ENCODE results near the gene KCTD21.

Gene KCTD21

DNA sequence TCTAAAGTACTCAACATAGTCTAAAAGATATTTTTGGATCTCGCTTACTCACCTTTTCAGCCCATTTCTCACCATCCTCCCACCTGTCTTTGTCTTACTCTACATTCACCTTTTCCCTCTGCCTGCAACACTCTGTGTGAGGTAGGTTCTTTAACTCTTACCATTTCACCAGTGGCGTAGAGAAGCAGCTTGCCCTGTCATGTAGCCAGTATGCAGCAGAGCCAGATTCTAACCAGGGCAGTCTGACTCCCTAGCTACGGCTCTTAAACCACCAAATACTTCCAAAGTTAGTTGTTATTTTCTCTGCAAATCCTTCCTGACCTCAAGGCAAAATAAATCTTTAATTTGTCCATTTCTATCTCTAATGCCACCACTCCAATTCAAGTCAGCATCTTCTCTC is 56.5 kb downstream of the KCTD21 start:
- Histone ChIP-seq H3K9me3 (ENCODE audit: insufficient read depth, low read depth, low read length) (no peaks in the 10 kb centered on the region), H3K9ac (ENCODE audit: low read depth, low read length) (no peak overlapping the region), H3K4me1 (ENCODE audit: insufficient read depth, low read length) (no peaks in the 10 kb centered on the region), H3K4me3 (ENCODE audit: low read length) (no peak overlapping the region), H3K36me3 (ENCODE audit: insufficient read depth, low read length) (peaks cover 26% of the 10 kb centered on the region), H3K27me3 (ENCODE audit: insufficient read depth, low read length) (no peaks in the 10 kb centered on the region), H3K27ac (ENCODE audit: low read depth, low read length) (no peak overlapping the region)
- WGBS = 81% methylated on average over 3 of the region's 3 CpGs

DNA sequence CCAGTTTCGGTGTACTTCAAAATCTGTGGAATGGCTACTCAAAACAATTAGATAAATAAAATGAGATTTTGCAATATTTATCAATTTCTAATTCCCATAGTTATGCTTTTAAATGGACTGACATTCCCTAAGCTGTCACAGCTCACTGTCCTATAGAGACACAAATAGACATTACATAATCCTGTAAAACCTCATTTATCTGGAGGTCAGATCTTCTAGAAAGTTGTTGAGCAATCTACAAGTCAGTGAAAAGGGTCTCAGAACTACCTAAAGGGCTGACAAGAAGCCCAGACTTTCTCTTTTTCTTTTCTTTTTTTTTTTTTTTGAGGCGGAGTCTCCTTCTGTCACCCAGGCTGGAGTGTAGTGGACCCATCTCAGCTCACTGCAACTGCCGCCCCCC is 61.0 kb downstream of the KCTD21 start:
- Histone ChIP-seq H3K36me3 (ENCODE audit: insufficient read depth, low read length) (peaks cover 28% of the 10 kb centered on the region), H3K4me1 (ENCODE audit: insufficient read depth, low read length) (no peaks in the 10 kb centered on the region), H3K9ac (ENCODE audit: low read depth, low read length) (no peak overlapping the region), H3K27me3 (ENCODE audit: insufficient read depth, low read length) (no peaks in the 10 kb centered on the region), H3K4me3 (ENCODE audit: low read length) (no peak overlapping the region), H3K9me3 (ENCODE audit: insufficient read depth, low read depth, low read length) (no peaks in the 10 kb centered on the region), H3K27ac (ENCODE audit: low read depth, low read length) (no peak overlapping the region)
- 95% methylated on average over 2 of the region's 3 CpGs for WGBS
